Neural cell (in vitro differentiated cells): ENCODE measurements around the gene PTDSS2. TPM values are rescaled to one million over a fixed set of nuclear protein-coding genes. Genes with fewer than 3 reads are reported as not detected.

Experiments
- H2AFZ ChIP-seq: fragments of 200-600, 300-800 bp; sonication (generic), shearing (Covaris generic); 2 replicates; pipeline ENCODE4 v1.6.0; 2014; ENCODE audit warnings: low read depth, mild to moderate bottlenecking, antibody characterized with exemption, low read length, moderate library complexity
- H3F3A ChIP-seq: fragments of 200-600 bp; shearing (Covaris generic); 2 replicates; pipeline ENCODE4 v1.6.1; 2016; ENCODE audit warnings: mild to moderate bottlenecking, moderate library complexity, mixed read lengths, antibody characterized with exemption, low read length; ENCODE audit not compliant: insufficient read depth, poor library complexity, severe bottlenecking
- H3K27ac ChIP-seq: fragments of 200-600, 300-800 bp; sonication (generic), shearing (Covaris generic); 2 replicates; pipeline ENCODE4 v1.5.1; 2014; ENCODE audit warnings: mild to moderate bottlenecking, low read length, moderate library complexity
- H3K27me3 ChIP-seq: fragments of 300-800, 200-600 bp; sonication (generic), shearing (Covaris generic); 2 replicates; pipeline ENCODE4 v1.6.0; 2014; ENCODE audit warnings: mild to moderate bottlenecking, low read depth, low read length, moderate library complexity; ENCODE audit not compliant: insufficient read depth
- H3K36me3 ChIP-seq: fragments of 300-800, 200-600 bp; sonication (generic), shearing (Covaris generic); 2 replicates; pipeline ENCODE4 v1.5.1; 2014; ENCODE audit warnings: mild to moderate bottlenecking, antibody characterized with exemption, low read length, moderate library complexity; ENCODE audit not compliant: insufficient read depth
- H3K4me2 ChIP-seq: fragments of 300-800, 200-600 bp; sonication (generic), shearing (Covaris generic); 2 replicates; pipeline ENCODE4 v1.6.0; 2014; ENCODE audit warnings: mild to moderate bottlenecking, low read length
- H3K4me3 ChIP-seq: fragments of 300-800, 200-600 bp; sonication (generic), shearing (Covaris generic); 2 replicates; pipeline ENCODE4 v1.5.1; 2014; ENCODE audit warnings: mild to moderate bottlenecking, low read length, moderate library complexity
- H3K79me2 ChIP-seq: fragments of 200-600 bp; shearing (Covaris generic); replicated peaks from 2 replicates; pipeline ENCODE4 v1.6.0; 2014; ENCODE audit warnings: mild to moderate bottlenecking, low read length, moderate library complexity; ENCODE audit not compliant: insufficient read depth
- H3K9ac ChIP-seq: fragments of 300-800, 200-600 bp; sonication (generic), shearing (Covaris generic); 2 replicates; pipeline ENCODE4 v1.6.1; 2016; ENCODE audit warnings: mild to moderate bottlenecking, low read length, mixed read lengths
- H3K9me2 ChIP-seq: fragments of 200-600 bp; shearing (Covaris generic); 2 replicates; pipeline ENCODE4 v1.6.1; 2016; ENCODE audit warnings: mild to moderate bottlenecking, low read length, mixed read lengths; ENCODE audit not compliant: insufficient read depth
- H3K9me3 ChIP-seq: fragments of 200-600, 300-800 bp; sonication (generic), shearing (Covaris generic); 2 replicates; pipeline ENCODE4 v1.6.1; 2016; ENCODE audit warnings: mild to moderate bottlenecking, mixed run types, low read length, moderate library complexity, mixed read lengths
- H4K20me1 ChIP-seq: fragments of 200-600 bp; shearing (Covaris generic); 2 replicates; pipeline ENCODE4 v1.6.1; 2016; ENCODE audit warnings: mild to moderate bottlenecking, mixed run types; ENCODE audit not compliant: insufficient read depth
- CTCF ChIP-seq: fragments of 450-650 bp; IDR thresholded peaks from 2 replicates; pipeline ENCODE4 v1.5.1; 2014; ENCODE audit warnings: antibody characterized with exemption, mild to moderate bottlenecking, moderate library complexity; ENCODE audit not compliant: poor library complexity, severe bottlenecking
- EP300 ChIP-seq: fragments of 450-650 bp; conservative IDR thresholded peaks from 2 replicates; pipeline ENCODE4 v1.6.1; 2014; ENCODE audit warnings: antibody characterized with exemption, mild to moderate bottlenecking, moderate library complexity; ENCODE audit not compliant: poor library complexity, severe bottlenecking
- EZH2 ChIP-seq: fragments of 200-600, 300-800 bp; shearing (Covaris generic), sonication (generic); IDR thresholded peaks from 2 replicates; pipeline ENCODE4 v1.6.1; 2014; ENCODE audit warnings: antibody characterized with exemption, low read length, borderline replicate concordance, mild to moderate bottlenecking; ENCODE audit not compliant: insufficient read depth, poor library complexity, severe bottlenecking
- MXI1 ChIP-seq: fragments of 450-650 bp; conservative IDR thresholded peaks from 2 replicates; pipeline ENCODE4 v1.6.1; 2014; ENCODE audit warnings: antibody characterized with exemption, mild to moderate bottlenecking; ENCODE audit not compliant: poor library complexity, severe bottlenecking
- POLR2AphosphoS5 ChIP-seq: IDR thresholded peaks from 2 replicates; pipeline ENCODE4 v1.6.1; 2012
- RAD21 ChIP-seq: fragments of 450-650 bp; conservative IDR thresholded peaks from 2 replicates; pipeline ENCODE4 v1.6.1; 2014; ENCODE audit warnings: antibody characterized with exemption, mild to moderate bottlenecking, moderate library complexity
- REST ChIP-seq: IDR thresholded peaks from 2 replicates; pipeline ENCODE4 v1.6.1; 2012; ENCODE audit warnings: borderline replicate concordance
- SMC3 ChIP-seq: fragments of 450-650 bp; conservative IDR thresholded peaks from 2 replicates; pipeline ENCODE4 v1.6.1; 2014; ENCODE audit warnings: antibody characterized with exemption, mild to moderate bottlenecking, moderate library complexity; ENCODE audit not compliant: poor library complexity
- TAF1 ChIP-seq: IDR thresholded peaks from 2 replicates; pipeline ENCODE4 v1.6.1; 2012; ENCODE audit warnings: low read depth
- polyA plus RNA-seq: library from polyadenylated mRNA; depleted of rRNA; stranded (reverse); fragments of >200 nt; gene quantifications from 2 replicates; pipeline ENCODE4 v1.2.3, GENCODE V29; 2014

Gene PTDSS2
- polyA plus RNA-seq, 1 donor from 2014 or later: 54.3 TPM

GRCh38 chr11:454801-455565 lies 4.9 kb downstream of the PTDSS2 start:
- no peaks in the 10 kb centered on the region for H3K36me3 ChIP-seq
- no peaks in the 10 kb centered on the region for H3K9me3 ChIP-seq

More at GRCh38 chr11:454801-455565, 4.9 kb downstream of the PTDSS2 start:
- TF ChIP-seq SMC3 (no peak), CTCF (no peak), EP300 (no peak), REST (no peak), RAD21 (no peak), EZH2 (no peak), POLR2AphosphoS5 (no peak), TAF1 (no peak), MXI1 (no peak)
- Histone ChIP-seq H3K79me2 (peaks cover 7% of the 10 kb centered on the region), H3K27ac (no peak overlapping the region), H3K27me3 (no peaks in the 10 kb centered on the region), H3K4me3 (no peak overlapping the region), H3K9ac (no peak overlapping the region), H3K9me2 (no peaks in the 10 kb centered on the region), H4K20me1 (peaks cover 2% of the 10 kb centered on the region), H3K4me2 (no peak overlapping the region), H3F3A (no peaks in the 10 kb centered on the region), H2AFZ (no peak overlapping the region)
